Adipose tissue (tissue), 3 donors: Measurements from ENCODE around the gene DCAF17. TPM values are rescaled to one million over a fixed set of nuclear protein-coding genes. Genes with fewer than 3 reads are reported as not detected.
"Not testable (repeated sequence)": the region's sequence is repeated elsewhere in the genome, so short reads cannot be mapped to it uniquely, and the experiment has no call there.

Experiments used
- H3K27ac ChIP-seq: one replicate; pipeline ENCODE4 v1.5.1; 2013; ENCODE audit warnings: low read depth, low read length
- WGBS, 3 donors: extraction: QIAGEN DNeasy Blood & Tissue Kit; methylation state at CpG; one replicate each; pipeline ENCODE4 v1.1.7; 2013; 5-methylcytosine and 5-hydroxymethylcytosine counted together
- polyA plus RNA-seq, 3 donors: library from polyadenylated mRNA; stranded (reverse); fragments of 200-250 nt; gene quantifications; one replicate each; pipeline ENCODE4 v1.2.3, GENCODE V29; 2013
- donor health status: healthy with polysubstance abuse.
- donor health status: Bipolar disorder and iron deficiency.
- donor health status: healthy.

DCAF17 gene
- polyA plus RNA-seq, 3 donors: 3.4 to 5.8 (median 3.7) TPM

DNA sequence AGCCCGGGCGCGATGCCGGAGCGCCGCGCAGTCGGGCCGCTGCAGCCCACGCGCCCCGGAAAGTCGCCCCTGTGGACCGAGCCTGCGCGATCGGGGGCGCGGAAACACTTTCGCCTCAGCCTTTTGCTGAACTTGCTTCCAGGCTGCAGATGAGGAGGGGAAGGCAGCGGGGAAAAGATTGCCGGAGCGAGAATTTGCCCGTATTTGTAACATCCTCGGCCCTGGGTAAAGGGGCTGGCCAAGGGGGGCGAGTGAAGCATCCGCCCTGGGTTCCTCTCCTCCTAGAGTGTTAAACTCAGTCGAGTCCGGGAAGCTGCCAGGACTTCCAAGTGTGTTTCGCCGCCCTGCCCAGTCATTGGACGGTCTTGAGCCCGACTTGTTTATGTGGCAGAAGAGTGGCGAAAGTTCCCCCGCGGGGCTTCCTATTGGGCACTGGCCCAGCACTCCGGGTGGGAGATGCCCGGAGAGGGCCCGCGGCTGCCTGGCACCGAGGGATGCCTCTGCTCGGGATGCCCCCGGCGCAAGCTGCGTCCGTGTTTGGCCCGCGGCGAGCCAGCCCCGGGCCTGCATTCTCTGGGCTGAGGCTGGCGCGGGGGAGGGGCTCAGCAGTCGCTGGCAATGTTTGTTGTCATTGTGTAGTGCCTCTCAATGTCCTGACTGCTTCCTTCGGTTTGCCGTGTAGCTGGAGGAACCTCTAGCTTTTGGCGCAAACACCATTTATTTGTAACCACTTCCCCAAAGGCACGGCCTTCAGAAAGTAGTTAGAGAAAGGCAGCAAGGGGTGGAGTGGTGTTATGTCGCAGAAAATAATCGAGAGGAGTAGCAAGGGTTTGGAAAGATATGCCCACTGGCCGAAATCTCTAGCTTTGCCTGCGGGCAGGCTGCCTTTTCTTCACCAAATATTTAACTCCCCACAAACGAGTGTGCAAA lies 89.3 kb downstream of the DCAF17 start:
- no peak overlapping the region for H3K27ac ChIP-seq
- 0 to 1% (median 1%) methylated on average over 62 of the region's 62 CpGs for WGBS, 3 donors

DNA sequence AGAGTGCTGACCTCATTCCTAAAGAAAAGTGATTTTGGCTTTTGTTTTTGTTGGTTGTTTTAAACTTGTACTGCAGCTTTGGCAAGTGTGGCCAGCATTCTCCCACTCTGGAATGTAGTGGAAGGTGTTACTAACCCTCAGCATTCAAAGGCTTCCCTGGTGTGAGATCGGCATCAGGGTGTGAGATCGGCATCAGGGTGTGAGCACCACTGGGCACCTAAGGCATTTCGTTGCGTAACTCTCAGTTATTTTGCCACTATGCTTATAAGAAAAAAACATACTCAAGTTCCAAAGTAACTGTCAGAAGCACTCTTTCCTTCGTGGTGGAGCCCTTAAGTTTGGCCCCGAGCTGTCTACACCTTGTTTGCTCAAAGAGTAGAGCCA lies 90.0 kb downstream of the DCAF17 start:
- no peak overlapping the region for H3K27ac ChIP-seq
- WGBS, 3 donors: 12 to 28% (median 19%) methylated on average over 6 of the region's 6 CpGs

DNA sequence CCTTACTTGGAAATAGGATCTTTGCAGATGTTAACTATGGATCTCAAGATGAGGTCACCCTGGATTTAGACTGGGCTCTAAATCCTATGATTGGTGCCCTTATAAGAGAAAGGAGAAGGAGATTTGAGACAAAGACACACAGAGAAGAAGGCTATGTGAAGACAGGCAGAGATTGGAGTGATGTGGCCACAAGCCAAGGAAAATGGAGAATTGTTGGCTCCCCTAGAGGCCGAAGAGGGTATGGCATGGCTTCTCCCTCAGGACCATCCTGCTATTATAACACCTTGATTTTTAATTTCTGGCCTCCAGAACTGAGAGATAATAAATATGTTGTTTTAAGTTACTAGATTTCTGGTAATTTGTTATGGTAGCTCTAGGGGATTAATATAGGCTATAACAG lies 95.9 kb downstream of the DCAF17 start:
- WGBS, 3 donors: 73 to 100% (median 98%) methylated on average over 1 of the region's 1 CpG
- no peak overlapping the region for H3K27ac ChIP-seq

DNA sequence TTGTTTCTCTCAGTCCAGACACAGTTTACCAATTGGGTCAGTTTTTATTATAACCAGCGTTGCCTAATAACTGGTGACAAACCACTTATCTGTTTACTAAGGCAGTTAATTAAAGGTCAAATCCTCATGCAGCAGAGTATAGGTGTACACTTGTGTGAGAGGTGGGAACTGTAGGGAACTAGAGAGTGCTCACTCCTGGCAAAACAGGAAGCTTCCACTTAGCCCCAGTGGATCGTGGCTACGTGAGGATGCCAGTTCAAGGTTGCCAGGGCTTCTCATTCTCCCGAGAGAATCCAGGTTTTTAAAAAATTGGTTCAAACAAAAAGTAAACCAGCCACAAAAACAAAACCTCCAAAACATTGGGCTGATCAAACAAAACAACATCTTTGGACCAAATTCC lies 96.4 kb downstream of the DCAF17 start:
- H3K27ac ChIP-seq: no peak overlapping the region
- WGBS, 3 donors: 56 to 75% (median 57%) methylated on average over 4 of the region's 4 CpGs

DNA sequence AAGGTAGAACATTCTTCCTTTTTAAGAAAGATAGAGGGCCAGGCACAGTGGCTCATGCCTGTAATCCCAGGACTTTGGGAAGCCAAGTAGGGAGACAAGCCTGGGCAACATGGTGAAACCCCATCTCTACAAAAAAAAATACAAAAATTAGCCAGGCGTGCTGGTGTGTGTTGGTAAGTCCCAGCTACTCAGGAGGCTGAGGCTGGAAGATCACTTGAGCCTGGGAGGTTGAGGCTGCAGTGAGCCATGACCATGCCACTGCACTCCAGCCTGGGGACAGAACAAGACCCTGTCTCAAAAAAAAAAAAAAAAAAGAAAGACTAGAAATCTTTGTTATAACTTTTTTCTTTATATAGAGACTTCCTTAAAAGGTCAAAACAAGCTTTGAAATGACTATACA lies 96.8 kb downstream of the DCAF17 start:
- not testable (repeated sequence) for H3K27ac ChIP-seq

DNA sequence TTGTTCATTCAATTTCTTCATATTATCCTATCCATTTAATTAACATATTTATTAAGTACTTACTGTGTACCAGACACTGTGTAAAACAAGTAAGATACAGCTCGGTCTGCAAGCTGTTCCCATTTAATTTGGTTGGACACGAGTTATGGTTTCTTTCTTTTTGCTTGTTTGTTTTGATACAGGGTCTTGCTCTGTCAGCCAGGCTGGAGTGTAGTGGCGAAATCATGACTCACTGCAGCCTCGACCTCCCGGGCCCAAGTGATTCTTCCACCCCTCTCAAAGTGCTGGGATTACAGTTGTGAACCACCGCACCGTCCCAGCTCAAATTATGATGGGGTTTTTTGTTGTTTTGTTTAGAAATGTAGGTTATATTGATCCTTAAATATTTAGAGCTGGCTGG lies 97.3 kb downstream of the DCAF17 start:
- WGBS, 3 donors: 45 to 59% (median 50%) methylated on average over 7 of the region's 7 CpGs
- H3K27ac ChIP-seq: no peak overlapping the region

More for the DNA sequence above, 96.8 kb downstream of the DCAF17 start:
- 68 to 89% (median 86%) methylated on average over 1 of the region's 1 CpG for WGBS, 3 donors

DNA sequence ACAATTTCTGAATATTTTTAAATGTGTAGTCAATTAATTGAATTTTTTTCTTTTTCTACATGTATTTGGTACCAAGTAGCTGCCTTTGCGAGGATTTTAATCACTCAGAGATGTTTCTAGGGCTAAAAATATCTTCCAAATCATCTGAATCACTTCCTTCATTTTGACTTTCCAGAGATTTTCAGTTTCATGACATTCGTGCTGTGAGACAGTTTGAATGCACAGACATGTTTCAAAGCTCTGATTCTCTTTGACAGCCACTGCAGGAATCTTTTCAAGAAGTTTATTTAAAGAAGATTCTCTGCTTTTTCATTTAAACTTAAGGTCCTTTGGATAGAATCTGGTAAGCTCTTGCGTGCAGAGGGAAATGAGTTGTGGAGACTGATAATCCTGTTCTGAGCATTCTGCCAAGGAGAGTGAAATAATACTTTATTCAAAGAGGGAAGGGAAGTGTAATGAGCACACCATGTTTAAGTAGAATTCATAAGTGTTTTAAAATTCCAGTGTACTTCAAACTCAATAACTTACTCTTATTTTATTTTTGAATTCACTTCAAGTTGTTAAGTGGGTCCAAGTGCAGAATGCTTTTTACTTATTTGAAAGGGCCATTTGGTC lies 97.9 kb downstream of the DCAF17 start:
- H3K27ac ChIP-seq: no peak overlapping the region
- 48 to 70% (median 55%) methylated on average over 3 of the region's 3 CpGs for WGBS, 3 donors

DNA sequence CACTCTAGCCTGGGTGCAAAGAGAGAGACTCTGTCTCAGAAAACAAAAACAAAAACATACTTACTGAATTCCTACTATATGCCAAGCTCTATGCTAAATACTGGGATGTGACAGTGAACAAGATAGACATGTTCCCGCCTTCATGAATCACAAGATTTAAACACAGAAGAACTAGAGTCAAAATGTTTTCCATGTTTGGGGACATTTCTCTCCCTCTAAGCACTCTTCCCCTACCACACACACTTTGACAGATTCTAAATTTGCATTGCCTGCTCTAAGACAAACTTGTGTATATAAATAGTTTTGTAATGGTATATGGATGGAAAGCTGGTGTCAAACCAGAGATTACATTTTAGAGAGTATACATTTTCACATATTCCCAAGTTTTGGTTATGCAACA lies 99.3 kb downstream of the DCAF17 start:
- 95 to 97% (median 96%) methylated on average over 1 of the region's 1 CpG for WGBS, 3 donors

More for the DNA sequence above, 99.3 kb downstream of the DCAF17 start:
- H3K27ac ChIP-seq: no peak overlapping the region

Other genes with a start within 250 kb of the DCAF17 start
- gene METTL8, start 236 bp upstream of the DCAF17 start, polyA plus RNA-seq: 1 to 10 TPM; 2.8 to 8.1 (median 3.8) TPM
- gene CYBRD1, start 88.2 kb downstream of the DCAF17 start, polyA plus RNA-seq: 100 to 1,000 TPM in 1 of 3 donors, 10 to 100 TPM in 1, 1 to 10 TPM in 1; 9.5 to 138 (median 79.3) TPM